Effector CD4-positive, alpha-beta T cell (primary cell): ENCODE measurements around the gene KRCC1.

Source experiments
- DNase-seq: peaks from one replicate; pipeline ENCODE4 v3.0.0-alpha.2; 2020
- total RNA-seq: gene quantifications from one replicate; lab custom pipeline; 2026; lab: John Stamatoyannopoulos, UW

The KRCC1 gene
- total RNA-seq = 12.6 reads per million, percentile 37 among the genes with 10 or more reads in this experiment

DNA sequence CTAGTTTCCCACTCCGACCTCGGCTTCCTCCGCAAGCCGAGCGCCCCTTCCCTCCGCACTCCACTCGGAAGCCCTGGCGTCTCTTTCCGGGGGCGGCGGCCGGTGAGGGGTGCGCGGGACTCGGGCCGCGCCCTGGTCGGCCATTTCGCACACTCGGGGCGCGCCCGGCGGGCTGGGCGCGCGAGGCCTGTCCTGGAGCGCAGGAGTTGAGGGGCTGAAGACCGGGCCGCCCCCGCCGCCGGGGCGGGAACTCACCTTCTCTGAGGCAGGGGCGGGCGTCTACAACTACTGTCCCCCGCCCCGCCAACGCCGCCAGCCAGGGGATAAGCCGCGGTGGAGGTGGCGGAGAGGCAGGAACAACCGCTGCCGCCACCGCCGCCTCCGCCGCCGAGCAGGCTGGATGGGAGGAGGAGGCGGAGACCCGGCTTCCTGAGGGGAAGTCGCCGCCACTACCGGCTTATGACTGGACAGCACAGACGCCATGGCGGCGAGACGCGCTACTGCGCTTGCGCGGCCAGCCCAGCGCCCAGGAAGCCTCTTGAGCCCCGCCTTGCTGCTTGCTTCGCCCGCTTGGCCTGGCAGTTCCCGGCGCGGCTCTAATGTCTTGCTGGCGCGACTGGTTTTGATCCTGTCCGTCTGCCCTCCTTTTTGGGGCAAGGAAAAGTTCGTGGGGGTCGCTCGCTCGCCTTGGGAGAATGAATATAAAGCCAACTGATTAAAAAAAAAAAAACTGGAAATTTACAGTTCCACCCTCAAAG lies at the start of gene KRCC1:
TSS of gene KRCC1 (minus strand) at position 413 of the 758 bp plus-strand sequence. CDS start 27,220 bp downstream, outside the sequence.
- DNase-seq = peak; percentile 93

DNA sequence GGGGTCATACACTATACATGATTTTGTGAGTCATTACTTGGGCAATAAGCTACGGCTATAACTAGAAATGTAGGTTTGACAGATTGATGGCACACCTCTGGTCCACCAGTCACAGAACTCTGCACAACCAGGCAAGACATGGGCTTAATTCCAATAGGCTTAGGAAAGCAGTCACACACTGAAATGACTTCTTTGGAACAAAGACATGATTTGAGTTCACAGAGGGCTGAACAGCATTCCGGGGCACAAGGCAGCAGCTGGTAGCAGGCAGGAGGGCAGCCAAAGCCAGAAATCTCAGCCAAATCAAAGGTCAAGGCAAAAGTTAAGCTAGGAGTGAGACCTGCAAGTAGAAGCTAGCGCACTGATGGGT lies 44.9 kb upstream of the KRCC1 start:
- no peak for DNase-seq

DNA sequence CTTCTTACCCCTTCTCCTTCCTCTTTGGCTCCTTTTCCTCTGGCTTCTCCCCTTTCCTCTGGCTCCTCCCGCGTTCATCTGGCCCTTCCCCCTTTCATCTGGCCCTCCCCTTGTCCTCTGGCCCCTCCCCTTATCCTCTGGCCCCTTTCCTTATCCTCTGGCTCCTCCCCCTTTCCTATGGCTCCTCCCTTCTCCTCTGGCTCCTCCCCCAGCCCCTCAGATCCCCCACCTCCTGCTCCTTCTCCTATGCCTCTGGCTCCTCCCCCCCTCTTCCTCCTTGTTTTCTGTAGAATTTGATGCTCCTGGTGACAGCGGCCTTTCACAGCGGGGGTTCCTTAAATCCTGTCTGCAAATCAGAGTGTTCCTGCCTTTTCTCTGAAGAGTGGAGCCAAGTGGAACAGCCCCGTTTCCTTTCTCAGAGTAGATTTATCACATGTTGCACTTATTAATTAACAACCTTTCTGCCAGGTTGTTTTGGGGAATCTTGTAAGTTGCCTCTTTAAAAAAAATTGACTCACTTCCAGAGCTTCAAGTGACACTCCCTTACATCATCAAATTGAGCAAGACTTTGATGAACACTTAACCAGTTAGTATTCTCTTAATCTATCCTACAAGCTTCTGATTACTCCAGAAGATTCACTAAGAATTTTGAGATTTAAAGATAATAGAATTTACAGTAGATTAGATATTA lies 44.4 kb upstream of the KRCC1 start:
- no peak for DNase-seq

DNA sequence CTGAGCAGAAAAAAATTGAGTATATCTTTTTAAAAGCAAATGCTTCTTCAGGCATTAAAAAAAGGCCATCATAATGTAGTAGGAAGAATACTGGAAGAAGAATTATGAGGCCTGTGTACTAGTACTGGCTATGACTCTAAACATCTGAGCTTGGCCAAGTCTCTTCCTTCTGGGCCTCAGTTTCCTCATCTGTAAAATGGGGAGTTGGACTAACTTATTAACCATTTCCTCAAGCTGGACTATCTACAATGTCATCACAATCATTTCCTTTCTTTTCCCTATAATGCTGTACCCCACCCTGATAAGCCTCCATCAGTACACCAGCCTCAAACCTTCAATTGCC lies 42.9 kb upstream of the KRCC1 start:
- DNase-seq = no peak

DNA sequence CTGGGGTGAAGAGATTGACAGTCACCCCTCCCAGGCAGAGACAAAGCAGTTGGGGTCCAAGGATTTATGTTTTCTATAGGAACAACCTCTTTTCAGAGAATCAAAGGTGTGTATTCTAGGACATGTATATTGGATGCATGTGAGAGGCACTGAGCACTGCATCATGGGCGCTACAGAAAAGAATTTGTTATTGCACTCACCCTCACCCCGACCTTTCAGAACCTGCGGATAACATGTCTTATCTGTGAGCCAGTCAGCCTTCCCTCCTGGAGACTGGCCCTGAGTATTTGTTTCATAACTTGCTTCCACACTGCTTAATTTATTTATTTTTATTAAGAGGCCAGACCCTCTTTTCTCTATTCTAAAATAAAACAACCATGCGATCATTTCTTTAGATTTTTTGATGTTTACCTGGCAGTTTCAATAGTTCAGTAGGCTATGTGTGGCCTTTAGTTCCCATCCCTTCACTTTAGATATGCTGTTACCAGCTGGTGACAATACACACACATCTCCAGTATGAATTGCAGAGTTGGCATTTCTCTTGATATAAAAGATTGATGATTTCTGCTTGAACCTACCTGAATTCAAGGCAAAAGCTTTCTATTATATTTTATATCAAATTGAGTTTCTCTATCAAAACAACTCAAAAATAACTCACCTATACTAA lies 42.4 kb upstream of the KRCC1 start:
- no peak for DNase-seq

DNA sequence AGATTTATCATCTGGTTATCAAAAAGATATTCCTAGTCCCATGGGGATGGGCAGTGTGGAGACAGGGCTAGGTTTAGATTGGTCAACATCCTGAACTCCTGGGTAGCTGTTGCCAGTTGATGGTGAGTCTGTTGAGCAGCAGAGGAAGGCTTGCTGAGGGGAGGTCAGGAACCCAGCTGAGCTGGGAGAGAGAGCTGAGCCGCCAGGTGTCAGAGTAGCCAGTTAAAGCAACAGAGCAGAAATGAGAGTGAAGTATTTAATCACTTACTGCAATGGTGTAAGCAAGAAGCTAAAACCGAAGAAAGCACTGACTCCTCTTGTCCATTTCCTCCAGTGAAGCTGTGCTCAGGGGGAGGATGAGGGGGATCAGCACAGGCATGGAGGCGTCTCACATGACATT lies 41.6 kb upstream of the KRCC1 start:
- DNase-seq = no peak

DNA sequence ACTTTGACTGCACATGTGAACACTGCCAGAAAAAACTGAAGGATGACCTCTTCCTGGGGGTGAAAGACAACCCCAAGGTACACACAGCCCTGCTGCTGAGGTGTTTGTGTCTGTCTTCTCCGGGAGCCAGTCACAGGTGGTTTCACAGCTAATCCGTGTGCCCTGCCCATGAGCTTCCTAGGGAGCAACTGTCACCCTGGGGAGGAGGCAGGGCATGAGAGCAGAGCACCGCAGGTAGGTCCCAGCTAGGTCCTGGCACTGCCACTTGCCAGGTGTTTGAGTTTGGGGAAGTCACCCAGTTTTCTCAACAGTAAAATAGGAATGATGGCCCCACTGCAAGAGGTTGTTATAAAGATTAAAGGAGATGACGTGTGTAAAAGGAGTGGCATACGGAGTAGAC lies 41.1 kb upstream of the KRCC1 start:
- DNase-seq = no peak

DNA sequence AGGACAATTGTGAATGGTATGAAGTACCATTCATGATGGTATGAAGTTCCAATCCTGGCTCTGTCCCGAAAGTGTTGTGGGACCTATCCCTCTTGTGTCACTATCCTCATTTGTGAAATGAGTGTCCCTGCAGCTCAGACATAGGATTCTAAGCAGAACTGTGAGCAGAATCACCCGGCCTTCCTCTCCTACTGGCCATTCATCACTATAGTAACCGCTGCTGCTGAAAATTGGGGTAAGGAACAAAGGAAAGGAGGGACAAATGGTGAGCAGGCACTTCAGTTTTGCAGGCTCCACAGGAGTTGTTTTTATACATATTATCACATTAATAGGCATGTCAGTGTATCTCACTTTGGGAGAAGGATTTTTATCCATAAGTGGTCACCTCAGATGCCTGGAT lies 39.4 kb upstream of the KRCC1 start:
- no peak for DNase-seq

DNA sequence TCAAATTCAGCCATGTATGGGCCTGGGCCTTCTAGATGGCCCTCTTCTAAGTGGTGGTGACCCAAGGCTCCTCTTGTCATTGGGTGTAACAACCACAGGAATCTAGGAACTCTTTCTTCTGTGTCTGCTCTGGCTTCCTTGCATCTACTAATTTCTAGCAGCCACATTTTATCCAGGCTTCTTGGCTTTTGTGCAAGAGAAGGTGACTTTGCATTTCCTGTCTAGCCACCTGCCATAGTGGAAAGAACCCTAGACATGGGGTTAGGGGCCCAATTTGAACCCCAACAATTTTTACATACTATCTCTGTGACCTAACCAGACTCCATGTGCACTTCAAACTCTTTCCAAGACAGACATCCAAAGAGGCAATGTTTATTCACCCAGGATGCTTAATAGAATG lies 37.2 kb upstream of the KRCC1 start:
- no peak for DNase-seq

DNA sequence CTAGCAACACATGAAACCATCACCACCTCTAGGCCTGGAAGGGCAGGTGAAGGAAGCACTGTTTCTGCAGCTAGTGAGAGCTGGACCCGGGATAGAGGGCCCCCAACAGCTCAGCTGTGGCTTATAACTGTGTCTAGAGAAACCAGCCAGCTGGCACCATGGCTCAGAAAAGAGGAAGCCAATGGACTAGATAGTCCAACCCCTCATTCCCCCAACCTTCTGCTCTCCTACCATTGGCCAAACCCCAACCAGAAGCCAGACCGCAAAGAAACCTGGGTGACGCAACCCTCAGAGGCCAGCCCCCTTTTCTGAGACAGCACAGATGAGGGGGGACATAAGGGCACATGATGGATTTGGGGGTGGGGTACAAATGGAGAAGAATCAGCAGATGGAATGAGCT lies 36.4 kb upstream of the KRCC1 start:
- DNase-seq = no peak

DNA sequence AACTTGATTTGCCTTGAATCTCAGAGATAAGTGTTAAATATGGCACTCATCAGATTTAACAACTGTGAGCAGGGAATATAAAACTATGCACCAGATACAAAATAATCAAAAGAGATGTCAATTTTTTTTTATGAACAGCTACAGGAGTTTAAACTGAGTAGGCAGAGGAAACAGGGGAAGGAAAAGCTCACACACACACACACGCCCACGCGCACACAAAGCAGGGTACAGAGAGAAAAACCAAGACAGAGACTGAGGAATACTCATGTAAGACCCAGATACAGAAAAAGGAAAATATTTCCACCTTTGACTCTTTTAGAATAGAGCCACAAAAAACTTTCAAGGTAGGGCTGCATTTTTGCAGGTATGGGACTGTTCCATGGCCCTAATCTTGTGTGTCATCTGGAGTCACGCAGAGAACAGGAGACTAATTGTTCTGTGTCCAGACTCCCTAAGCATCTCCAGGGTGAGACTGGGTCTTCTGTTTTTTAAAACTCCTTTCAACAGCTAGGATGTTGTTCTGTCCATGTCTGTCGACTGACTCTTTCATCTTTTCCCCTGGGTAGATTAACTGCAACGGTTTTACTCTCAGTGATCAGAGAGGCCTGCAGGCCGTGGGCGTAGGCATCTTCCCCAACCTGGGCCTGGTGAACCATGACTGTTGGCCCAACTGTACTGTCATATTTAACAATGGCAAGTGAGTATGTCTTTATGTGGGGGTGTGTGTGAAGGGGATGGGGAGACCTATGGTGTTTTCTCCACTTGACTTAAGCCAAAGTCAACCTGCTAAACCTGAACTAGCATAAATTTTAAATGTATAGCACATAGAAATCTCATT lies 35.1 kb upstream of the KRCC1 start:
- DNase-seq = no peak

DNA sequence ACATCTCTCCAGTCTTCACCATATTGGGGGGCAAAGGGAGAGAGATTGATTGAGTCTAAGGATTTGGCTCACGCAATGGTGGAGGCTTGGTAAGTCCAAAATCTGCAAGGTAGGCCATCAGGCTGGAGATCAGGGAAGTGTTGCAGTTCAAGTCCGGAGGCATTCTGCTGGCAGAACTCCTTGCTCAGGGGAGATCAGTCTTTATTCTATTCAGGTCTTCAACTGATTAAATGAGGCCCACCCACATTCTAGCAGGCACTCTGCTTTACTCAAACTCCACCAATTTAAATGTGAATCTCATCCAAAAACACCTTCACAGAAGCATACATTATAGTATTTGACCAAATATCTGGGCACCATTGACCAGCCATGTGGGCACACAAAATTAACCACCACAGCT lies 33.4 kb upstream of the KRCC1 start:
- no peak for DNase-seq

DNA sequence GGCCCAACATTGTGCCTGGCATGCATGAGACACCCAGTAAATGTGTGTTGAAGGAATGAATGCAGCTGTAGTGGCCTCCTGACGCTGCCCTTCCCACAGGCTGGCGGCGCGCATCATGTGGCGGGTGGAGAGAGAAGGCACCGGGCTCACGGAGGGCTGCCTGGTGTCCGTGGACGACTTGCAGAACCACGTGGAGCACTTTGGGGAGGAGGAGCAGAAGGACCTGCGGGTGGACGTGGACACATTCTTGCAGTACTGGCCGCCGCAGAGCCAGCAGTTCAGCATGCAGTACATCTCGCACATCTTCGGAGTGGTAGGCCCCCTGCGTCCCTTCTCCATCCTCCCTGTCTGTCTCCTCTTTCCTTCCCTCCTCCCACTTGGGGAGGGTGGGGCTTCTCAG lies 32.2 kb upstream of the KRCC1 start:
- no peak for DNase-seq

DNA sequence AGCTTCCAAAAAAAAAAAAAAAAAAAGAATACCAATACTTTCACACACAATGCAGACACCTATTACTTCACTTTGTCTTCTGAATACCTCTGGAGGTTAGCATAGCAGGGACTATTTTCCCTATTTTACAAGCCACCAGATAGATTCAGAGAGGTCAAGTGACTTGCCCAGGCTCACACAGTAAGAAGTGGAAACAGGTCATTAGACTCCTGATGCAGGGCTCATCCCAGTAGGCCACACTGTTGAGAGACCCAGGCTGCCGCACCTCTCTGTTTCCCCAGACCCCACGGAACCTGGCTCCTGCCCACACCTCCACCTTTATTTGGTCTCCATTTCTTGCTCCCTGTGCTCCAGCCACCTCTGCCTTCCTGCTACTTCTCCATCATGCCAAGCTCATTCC lies 31.5 kb upstream of the KRCC1 start:
- no peak for DNase-seq

DNA sequence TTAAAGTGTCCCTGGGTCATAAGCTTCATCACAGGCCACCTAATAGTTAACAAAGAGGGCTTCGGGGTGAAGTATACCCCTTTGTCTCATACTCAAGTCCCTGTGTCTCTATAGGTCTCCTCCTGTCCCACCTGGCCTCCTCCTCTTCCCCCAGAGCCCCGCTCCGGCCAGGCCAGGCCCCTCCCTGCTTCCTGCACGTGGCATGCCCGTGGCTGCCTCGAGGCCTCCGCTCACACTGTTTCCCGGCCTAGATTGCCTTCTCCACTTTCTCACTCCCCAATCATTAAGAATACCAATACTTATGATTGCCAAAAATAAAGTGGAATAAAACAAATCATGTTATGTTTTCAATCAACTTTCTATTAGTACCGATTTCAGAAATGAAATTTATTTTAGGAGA lies 30.8 kb upstream of the KRCC1 start:
- no peak for DNase-seq

DNA sequence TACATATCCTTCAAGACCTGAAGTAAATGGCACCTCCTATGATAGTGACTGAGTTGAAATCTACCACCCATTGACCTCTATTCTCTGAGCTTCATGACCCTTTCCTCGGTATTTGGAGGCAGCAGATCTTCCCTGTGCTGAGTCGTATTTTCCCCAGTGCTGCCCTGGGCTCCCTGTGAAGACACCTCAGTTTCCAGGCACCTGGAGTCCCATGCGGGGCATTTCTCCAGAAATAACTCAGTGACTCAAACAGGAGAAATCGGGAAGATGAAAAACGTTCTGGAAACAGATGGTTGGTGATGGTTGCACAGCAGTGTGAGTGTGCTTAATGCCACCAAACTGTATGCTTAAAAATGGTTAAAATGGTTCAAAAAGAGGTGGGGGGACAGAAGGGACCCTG lies 30.0 kb upstream of the KRCC1 start:
- no peak for DNase-seq

DNA sequence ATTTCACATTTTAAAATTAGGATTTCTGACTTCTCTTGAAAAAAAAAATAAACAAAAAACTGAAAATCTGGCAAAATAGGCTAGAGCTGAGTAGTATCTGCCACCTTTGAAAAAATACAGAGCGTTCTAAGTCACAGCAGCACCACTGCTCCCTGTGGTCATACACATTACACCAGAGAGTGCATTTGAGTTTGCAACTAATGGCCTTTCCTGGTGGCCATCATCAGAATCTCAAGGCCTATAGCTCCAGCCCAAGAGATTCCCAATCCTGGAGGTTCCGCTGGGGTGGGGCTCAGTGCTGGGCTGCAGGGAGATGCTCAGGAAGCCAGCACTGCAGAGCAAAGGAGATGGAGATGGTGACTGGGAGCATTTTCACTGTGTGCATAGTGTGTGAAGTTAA lies 29.5 kb upstream of the KRCC1 start:
- no peak for DNase-seq

DNA sequence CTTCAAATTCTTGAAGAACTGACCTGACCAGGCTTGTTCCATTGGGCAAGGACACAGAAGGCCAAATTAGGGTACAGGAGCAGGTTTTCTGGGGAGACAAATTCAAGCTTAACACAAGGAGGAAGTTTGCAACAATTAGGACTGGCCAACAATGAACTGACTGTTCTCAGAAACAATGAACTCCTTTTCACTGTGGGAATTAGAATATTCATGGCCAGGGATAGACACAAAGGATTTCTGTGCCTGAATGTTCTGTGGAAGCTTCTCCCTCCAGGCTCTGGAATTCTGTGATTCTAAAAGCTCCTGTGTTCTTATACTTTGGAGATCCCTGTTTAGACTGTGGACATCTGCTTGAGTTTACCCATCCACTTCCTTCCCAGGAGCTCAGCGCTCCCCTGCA lies 27.2 kb upstream of the KRCC1 start:
- DNase-seq = no peak

DNA sequence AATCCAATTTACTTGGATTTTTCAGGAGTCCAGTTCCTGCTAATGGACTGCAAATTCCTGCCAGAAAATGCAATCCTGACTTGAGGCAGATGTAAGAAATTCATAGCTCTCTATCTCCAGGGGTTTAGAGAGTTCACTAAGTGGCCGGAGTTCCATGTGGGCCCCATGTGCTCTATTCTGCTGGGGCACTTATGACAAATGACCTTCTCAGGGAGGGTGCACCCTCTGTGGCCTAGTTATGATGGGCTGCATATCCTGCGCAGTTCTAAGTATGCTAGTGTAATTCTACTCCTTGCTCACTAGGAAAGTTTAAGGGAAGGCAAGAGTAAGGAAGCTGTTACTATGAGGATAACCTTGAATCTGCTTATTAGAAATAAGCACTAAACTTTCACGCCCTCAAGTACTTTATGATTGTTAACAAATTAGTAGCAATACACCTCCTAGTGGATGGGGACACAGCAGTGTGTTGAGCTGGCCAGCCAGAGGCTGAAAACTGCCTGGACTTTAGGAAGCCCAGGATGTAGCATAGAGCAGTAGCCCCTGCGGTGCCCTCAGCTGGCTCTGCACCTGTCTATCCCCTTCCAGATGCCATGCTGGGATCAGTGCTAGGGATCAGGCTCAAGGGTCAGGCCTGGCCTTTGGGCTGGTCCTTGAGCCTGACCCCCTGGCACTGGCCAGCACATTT lies 26.5 kb upstream of the KRCC1 start:
- DNase-seq = no peak

DNA sequence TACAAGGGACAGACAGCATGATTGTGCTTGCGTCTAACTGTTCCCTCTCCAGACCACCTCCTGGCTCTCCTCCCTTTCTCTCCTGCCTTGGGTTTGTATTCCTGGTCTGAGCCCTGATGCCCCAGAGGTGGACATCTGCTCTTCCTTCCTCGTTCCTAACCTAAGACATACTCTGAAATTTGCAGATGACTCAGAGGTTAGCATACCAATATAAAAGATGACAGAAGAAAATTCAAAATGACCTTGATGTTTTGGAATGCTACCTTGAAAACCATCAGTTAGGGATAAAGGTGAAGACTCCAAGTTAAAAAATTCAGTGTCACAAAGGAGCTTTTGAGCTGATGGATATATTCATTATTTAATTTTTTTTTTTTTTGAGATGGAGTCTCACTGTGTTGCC lies 25.0 kb upstream of the KRCC1 start:
- DNase-seq = no peak

DNA sequence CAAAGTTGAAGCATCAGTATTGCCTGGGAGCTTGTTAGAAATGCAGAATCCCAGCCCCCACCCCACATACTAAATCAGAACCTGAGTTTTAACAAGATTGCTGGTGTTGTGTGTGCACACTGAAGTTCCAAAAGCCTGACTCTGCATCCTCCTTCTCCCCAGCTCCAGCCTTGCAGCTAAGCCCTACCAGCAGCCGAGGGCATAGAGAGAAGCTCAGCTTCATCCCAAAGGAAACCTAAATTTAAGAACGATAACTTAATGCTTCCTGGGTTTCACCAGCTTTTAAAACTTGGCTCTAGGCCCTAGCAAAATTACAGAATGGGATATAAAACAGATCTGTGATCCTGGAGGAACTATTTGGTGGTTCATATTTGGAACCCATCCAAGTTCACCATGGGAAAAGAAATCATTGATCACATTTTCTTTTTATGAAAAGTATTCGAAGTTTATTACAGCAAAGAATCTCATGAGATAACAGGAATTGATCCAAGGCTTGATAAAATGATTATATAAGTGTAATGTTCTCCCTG lies 23.1 kb upstream of the KRCC1 start:
- DNase-seq = no peak

DNA sequence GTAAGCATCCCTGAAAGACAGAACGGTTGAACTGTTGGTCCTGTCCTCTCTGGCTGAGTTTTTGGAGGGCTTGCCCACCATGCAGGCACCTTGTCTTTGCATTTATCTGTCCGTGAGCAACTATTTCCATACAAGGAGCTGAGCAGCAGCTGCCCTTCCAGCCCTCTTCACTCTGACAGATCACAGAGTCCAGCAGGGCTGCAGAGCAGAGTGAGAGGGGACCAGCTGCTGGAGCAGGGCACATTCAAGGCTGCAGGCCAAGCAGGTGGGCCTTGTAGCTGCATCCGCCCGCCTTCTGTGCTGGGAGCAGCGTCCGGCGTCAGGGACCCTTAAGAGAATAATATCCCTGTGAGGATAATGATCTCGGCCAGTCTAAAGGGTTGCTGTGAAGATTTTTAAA lies 21.5 kb upstream of the KRCC1 start:
- DNase-seq = no peak
